Muscle of leg (tissue), 11 donors: ENCODE measurements around the gene FXN. TPM values are rescaled to one million over a fixed set of nuclear protein-coding genes. Genes with fewer than 3 reads are reported as not detected.

Experiments used
- DNase-seq: peaks from one replicate; pipeline ENCODE4 v3.0.0; 2013
- H3K27ac ChIP-seq: one replicate; pipeline ENCODE4 v1.5.1; 2013; ENCODE audit warnings: mild to moderate bottlenecking, low read length, control low read depth
- H3K27me3 ChIP-seq: one replicate; pipeline ENCODE4 v1.6.1; 2013; ENCODE audit warnings: low read length; ENCODE audit not compliant: control insufficient read depth, insufficient read depth
- H3K36me3 ChIP-seq: one replicate; pipeline ENCODE4 v1.6.1; 2013; ENCODE audit warnings: low read length; ENCODE audit not compliant: control insufficient read depth, insufficient read depth
- H3K4me1 ChIP-seq: one replicate; pipeline ENCODE4 v1.6.1; 2013; ENCODE audit warnings: low read length; ENCODE audit not compliant: control insufficient read depth, insufficient read depth
- H3K4me3 ChIP-seq: one replicate; pipeline ENCODE4 v1.5.1; 2013; ENCODE audit warnings: low read length, control low read depth
- H3K9me3 ChIP-seq: replicated peaks from 2 replicates; pipeline ENCODE4 v1.6.1; 2013; ENCODE audit warnings: low read depth, low read length; ENCODE audit not compliant: control insufficient read depth
- WGBS: methylation state at CpG from one replicate; pipeline ENCODE4 v1.1.5; 2013; ENCODE audit warnings: missing lambda C conversion rate; ENCODE audit not compliant: insufficient coverage; 5-methylcytosine and 5-hydroxymethylcytosine counted together
- polyA plus RNA-seq, 8 donors: library from polyadenylated mRNA; unstranded; fragments of 120-200 nt; gene quantifications; one replicate each; pipeline versions ENCODE4 v1.2.1 to v1.2.3, GENCODE V29; 2013; ENCODE audit warnings: inconsistent platforms in 1 of 8, low replicate concordance in 1 of 8; ENCODE audit not compliant: insufficient read length in 8 of 8, insufficient read depth in 1 of 8
- total RNA-seq: library from RNA; stranded (reverse); fragments of 120-200 nt; gene quantifications from one replicate; pipeline ENCODE4 v1.2.4, GENCODE V29; 2013

Gene FXN
- total and polyA plus RNA-seq, 9 donors: 5.1 to 14.4 (median 13.6) TPM

DNA sequence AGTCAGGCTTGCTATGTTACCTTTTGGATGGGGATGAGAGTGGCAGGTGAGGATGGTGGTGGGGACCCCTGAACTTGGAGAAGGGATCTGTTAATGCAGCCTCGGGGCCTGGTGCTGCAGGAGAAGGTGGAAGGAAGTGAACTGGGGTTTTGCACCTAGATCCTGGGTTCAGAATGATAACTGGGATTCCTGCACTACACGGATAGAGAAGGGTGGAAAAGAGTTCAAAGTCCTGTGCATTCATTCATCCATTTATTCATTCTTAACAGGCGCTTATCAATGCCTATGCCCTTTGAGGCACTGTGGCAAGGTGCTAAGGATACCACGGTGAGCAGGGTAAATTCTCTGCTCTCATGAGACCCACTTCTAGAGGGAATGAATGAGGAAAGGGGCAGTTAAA lies 96.8 kb downstream of the FXN start:
- H3K9me3 ChIP-seq: no peaks in the 10 kb centered on the region
- no peaks in the 10 kb centered on the region for H3K27me3 ChIP-seq
- H3K27ac ChIP-seq: no peak overlapping the region
- H3K4me3 ChIP-seq: no peak overlapping the region
- H3K4me1 ChIP-seq: no peaks in the 10 kb centered on the region
- WGBS: 90% methylated on average over 2 of the region's 4 CpGs
- DNase-seq: no peak
- H3K36me3 ChIP-seq: no peaks in the 10 kb centered on the region

- H3K9me3 ChIP-seq: no peaks in the 10 kb centered on the region
- no peaks in the 10 kb centered on the region for H3K36me3 ChIP-seq
- no peak overlapping the region for H3K4me3 ChIP-seq
- H3K27ac ChIP-seq: no peak overlapping the region
- no peaks in the 10 kb centered on the region for H3K27me3 ChIP-seq
- DNase-seq: no peak
- 91% methylated on average over 6 of the region's 6 CpGs for WGBS
- H3K4me1 ChIP-seq: no peaks in the 10 kb centered on the region
These were observed 98.9 kb downstream of the FXN start for GRCh38 chr9:69134412-69134811.

GRCh38 chr9:69136185-69136584 lies 100.6 kb downstream of the FXN start:
- WGBS: 100% methylated on average over 1 of the region's 2 CpGs
- no peak overlapping the region for H3K27ac ChIP-seq
- no peaks in the 10 kb centered on the region for H3K9me3 ChIP-seq
- H3K4me1 ChIP-seq: no peaks in the 10 kb centered on the region
- no peak for DNase-seq
- no peak overlapping the region for H3K4me3 ChIP-seq
- H3K36me3 ChIP-seq: no peaks in the 10 kb centered on the region
- no peaks in the 10 kb centered on the region for H3K27me3 ChIP-seq

DNA sequence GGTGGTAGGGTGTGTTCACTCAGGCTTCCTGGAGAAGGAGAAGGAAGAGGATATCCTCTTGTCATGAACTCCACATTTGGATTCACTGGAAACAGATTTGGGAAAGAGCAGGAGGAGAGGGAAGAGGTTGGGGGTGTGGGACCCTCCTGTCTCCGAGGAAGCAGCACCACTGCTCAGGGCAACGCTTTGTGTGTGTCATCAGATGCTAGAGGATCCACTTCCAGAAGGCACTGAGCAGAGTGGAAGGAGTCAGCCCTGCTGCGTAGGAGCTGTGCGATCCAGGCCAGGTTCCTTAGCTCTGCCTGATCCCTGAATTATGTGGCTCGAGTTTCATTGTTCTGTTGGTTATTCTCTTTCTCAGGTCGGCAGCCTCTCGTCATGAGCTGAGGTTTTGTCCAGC lies 101.2 kb downstream of the FXN start:
- Histone ChIP-seq H3K27ac (peak overlapping the region; percentile 29), H3K27me3 (no peaks in the 10 kb centered on the region), H3K9me3 (no peaks in the 10 kb centered on the region), H3K4me1 (no peaks in the 10 kb centered on the region), H3K36me3 (no peaks in the 10 kb centered on the region), H3K4me3 (no peak overlapping the region)
- peak; percentile 30 for DNase-seq
- WGBS: 24% methylated on average over 4 of the region's 7 CpGs

DNA sequence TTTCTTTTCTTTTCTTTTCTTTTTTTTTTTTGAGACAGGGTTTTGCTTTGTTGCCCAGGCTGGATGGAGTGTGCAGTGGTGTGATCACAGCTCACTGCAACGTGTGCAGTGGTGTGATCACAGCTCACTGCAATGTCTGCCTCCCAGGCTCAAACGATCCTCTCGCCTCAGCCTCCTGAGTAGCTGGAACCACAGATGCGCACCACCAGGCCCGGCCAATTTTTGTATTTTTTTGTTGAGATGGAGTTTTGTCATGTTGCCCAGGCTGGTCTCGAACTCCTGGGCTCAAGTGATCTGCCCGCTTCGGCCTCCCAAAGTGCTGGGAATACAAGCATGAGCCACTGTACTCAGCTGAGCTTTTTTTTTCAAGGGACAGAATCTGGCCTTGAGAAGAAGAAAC lies 101.8 kb downstream of the FXN start:
- no peaks in the 10 kb centered on the region for H3K9me3 ChIP-seq
- no peaks in the 10 kb centered on the region for H3K27me3 ChIP-seq
- 88% methylated on average over 6 of the region's 8 CpGs for WGBS
- H3K27ac ChIP-seq: no peak overlapping the region
- no peaks in the 10 kb centered on the region for H3K4me1 ChIP-seq
- no peaks in the 10 kb centered on the region for H3K36me3 ChIP-seq
- no peak for DNase-seq
- H3K4me3 ChIP-seq: no peak overlapping the region

DNA sequence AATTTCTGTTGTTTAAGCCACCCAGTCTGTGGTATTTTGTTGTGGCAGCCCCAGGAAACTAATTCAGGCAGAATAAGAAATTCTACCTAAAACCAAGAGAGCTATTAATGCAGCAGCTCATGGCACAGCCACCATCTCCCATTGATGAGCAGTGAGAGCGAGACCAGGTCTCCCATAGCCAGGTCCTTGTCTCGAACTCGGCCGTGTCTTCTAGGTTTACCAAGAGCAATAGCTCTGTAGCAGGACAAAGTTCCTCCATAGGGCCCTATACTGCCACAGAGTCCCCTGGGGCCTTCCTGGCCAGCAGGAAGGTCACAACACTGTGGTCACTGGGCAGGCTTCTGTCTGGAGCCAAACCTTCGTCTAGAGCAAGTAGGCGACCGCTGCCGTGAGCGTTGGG lies 104.0 kb downstream of the FXN start:
- no peaks in the 10 kb centered on the region for H3K27me3 ChIP-seq
- H3K9me3 ChIP-seq: no peaks in the 10 kb centered on the region
- WGBS: 93% methylated on average over 4 of the region's 9 CpGs
- no peak overlapping the region for H3K27ac ChIP-seq
- no peak overlapping the region for H3K4me3 ChIP-seq
- no peaks in the 10 kb centered on the region for H3K36me3 ChIP-seq
- no peaks in the 10 kb centered on the region for H3K4me1 ChIP-seq
- no peak for DNase-seq

GRCh38 chr9:69140123-69140735 lies 104.7 kb downstream of the FXN start:
- Histone ChIP-seq H3K4me3 (no peak overlapping the region), H3K27ac (no peak overlapping the region), H3K9me3 (no peaks in the 10 kb centered on the region), H3K36me3 (no peaks in the 10 kb centered on the region), H3K4me1 (no peaks in the 10 kb centered on the region), H3K27me3 (no peaks in the 10 kb centered on the region)
- no peak for DNase-seq
- 100% methylated on average over 1 of the region's 5 CpGs for WGBS

DNA sequence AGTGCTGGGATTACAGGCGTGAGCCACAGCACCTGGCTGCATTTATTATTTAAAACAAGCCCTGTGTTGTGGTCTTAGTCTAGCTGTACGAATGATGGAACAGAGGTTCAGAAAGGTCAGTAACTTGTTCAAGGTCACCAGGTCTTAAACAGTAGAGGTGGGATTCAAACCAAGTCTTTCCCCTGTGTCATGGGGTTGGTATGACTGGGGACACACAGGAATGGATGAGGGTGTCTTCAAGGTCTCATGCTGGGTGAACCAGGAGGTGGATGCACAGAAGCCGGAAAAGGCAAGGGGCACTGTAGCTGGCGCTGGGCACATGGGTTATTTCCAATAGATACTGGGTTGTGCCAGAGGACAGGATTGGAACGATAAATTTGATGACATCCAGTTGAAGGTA lies 106.3 kb downstream of the FXN start:
- Histone ChIP-seq H3K4me3 (no peak overlapping the region), H3K4me1 (no peaks in the 10 kb centered on the region), H3K9me3 (no peaks in the 10 kb centered on the region), H3K27ac (no peak overlapping the region), H3K27me3 (no peaks in the 10 kb centered on the region), H3K36me3 (no peaks in the 10 kb centered on the region)
- DNase-seq: no peak
- WGBS: 65% methylated on average over 4 of the region's 5 CpGs

GRCh38 chr9:69143291-69143690 lies 107.7 kb downstream of the FXN start:
- Histone ChIP-seq H3K9me3 (no peaks in the 10 kb centered on the region), H3K4me3 (no peak overlapping the region), H3K27me3 (no peaks in the 10 kb centered on the region), H3K4me1 (no peaks in the 10 kb centered on the region), H3K27ac (no peak overlapping the region), H3K36me3 (no peaks in the 10 kb centered on the region)
- DNase-seq: no peak
- WGBS: 86% methylated on average over 1 of the region's 1 CpG

GRCh38 chr9:69145144-69145715 lies 109.7 kb downstream of the FXN start:
- no CpG with 5 or more reads among the region's 8 CpGs for WGBS
- Histone ChIP-seq H3K4me3 (no peak overlapping the region), H3K9me3 (no peaks in the 10 kb centered on the region), H3K27ac (no peak overlapping the region), H3K36me3 (no peaks in the 10 kb centered on the region), H3K4me1 (no peaks in the 10 kb centered on the region), H3K27me3 (no peaks in the 10 kb centered on the region)
- no peak for DNase-seq
